ENCODE data around the gene CDK3.
"Not testable (repeated sequence)": the region's sequence is repeated elsewhere in the genome, so short reads cannot be mapped to it uniquely, and the experiment has no call there.

Gene CDK3

DNA sequence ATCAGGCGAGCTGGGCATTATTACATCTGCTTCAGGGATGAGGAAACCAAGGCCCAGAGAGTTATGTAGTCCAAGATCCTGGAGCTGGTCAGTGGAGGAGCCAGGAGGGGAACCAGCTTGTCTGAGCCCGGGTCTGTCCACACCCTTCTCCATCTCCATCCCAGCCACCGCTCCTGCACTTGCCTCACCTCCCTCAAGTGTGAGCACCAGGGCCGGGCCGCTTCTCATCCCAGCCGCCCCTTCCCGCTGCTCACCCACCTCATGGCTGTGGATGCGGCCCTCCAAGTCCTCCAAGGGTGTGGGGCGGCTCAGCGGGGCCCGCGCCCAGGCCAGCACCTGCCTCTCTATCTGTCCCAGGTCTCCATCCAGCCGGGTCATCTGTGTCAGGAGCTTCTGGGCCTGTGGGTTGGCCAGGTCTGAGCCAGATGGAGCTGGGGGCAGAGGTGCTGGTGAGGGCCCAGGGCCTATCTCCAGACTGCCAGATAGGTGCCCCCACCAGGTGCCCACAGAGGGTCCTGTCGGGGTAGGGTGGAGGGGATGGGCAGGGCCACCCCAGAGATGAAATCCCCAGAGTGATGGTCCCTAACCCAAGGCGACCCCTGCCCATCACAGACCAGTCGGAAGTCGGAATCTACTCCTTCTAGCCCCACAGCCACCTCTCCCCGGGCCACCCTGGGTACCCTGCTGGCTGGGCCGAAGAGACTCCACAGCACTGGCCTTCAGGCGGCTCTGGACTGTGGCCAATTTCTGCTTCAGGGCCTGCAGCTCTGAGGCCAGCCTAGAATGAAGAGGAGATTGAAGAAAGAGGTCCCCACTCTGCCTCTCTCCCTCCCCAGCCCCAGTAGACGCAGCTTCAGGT lies 17.1 kb downstream of the CDK3 start:
- FAIRE-seq, result no peak

GRCh38 chr17:76018340-76018680 lies 17.7 kb downstream of the CDK3 start:
- FAIRE-seq, result no peak

DNA sequence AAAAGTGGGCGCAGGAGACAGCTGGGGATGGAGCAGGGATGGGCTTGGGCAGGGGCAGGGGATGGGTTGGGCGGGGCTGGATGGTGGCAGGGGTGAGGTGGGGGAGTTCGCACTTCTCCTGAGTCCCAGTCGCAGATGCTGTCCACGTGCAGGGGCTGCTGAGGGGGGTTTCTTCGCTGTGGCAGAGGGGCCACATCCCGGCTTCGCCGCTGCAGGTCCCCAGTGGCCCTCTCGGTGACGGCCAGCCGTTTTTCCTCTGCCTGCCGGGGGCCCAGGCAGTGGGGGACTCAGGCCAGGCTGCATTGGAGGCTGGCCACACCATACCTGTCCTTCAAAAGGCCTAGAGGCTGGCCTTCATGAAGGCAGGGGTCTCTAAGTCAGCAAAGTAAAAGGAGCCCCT lies 18.1 kb downstream of the CDK3 start:
- no peak for FAIRE-seq

- FAIRE-seq, result no peak
These were observed 19.3 kb downstream of the CDK3 start for GRCh38 chr17:76019833-76020467.

DNA sequence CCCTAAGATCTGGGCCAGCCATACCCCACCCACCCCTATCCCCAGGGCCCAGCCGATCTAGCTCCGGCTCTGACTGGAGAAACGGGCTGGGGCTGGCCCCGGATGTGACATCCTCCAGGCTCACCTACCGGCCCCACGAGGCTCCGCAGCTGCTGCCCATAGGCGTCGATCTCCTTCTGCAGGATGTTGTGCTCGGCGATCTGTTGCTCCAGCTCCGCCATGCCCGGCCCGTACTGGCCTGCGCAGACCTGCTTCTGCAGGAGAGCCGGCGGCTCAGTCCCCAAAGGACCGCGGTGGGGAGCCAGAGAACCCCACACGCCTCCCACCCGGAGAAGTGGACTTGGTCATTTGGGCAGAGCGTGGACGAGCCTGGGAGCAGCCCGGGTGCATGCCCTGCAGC lies 21.6 kb downstream of the CDK3 start:
- no peak for FAIRE-seq

DNA sequence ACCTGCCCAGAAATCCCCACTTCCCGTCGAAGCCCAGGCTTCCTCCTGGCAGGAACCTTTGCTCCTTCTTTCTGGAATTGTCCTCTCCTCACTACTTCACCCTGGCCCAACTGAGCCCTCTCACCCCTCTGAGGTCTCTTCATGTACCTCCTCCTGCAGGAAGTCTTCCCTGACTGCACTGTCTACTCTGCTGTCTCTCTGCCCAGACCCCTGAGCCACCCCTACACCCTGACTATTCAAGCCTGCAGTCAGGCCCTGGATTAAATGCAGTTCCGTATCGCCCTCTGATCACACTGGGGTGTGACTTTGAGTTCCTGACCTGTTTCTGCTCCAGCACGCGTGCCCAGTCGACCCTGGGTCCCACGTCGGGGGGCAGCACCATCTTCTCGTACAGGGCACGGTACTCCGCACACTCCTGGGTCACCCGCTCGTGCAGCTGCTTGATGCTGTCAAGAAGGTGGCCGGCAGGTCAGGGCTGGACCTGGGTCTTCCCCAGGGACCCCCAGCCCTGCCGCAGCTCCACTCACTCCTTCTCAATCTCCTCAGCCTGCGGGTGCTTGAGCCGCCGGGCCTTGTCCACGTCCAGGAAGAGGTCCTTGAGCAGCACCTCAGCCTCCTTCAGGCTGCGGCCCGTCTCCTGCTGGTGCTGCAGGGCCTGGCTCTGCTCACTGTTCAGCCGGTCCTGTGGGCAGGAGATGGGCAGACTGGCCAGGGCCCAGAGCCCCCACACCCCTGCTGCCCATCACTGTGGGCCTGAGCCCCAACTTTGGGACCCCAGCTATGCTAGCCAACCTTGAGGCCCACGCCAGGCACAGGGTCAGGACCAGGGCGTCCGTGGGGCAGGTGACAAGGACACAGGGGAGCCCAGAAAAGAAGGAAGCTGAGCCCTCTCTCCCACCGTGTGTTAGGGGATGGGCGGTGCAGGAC lies 22.6 kb downstream of the CDK3 start:
- FAIRE-seq, result no peak

- no peak for FAIRE-seq
These were observed 23.2 kb downstream of the CDK3 start for GRCh38 chr17:76023900-76024237.

DNA sequence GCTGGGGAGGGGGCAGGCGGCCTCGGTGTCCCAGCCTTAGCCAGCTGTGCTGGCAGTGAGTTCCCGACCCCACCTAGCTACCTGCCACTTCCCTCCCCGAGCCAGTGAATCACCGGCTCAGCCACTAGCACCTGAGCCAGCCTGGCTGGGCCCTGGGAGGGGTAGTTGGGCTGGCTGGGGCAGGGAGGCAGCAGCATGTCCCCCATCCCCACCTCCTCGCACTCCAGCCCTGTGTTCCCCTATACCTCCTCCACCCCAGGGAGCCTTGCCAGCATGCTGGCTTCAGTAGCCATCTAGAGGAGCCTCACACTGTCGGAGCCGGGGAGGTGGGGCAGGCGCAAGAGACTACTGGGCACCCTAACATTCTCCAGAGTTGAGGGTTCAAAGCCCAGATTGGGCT lies 23.7 kb downstream of the CDK3 start:
- no peak for FAIRE-seq

DNA sequence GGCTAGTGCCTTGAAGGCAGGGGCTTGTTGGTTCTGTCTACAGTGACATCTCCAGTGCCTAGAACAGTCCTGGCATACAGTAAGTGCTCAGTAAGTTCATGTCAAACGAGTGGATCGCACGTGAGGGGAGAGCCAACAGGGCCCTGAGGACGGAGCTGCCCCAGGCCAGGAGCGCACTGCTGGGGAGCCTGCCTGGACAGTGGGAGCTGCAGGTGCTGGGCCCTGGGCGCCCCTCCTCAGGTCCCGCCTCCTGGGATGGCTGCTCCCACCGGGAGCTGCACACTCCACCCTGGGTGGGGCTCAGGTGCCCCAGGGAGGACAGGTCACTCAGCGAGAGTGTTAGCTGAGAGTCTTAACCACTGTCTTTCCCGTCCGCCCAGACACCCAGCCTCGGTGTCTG lies 24.6 kb downstream of the CDK3 start:
- no peak for FAIRE-seq

- FAIRE-seq, result no peak
These were observed 26.1 kb downstream of the CDK3 start for GRCh38 chr17:76026714-76027158.

- FAIRE-seq, result no peak
These were observed 26.6 kb downstream of the CDK3 start, which contains the start of gene EVPL for GRCh38 chr17:76027159-76027839. EVPL (minus strand) TSS chr17:76027306; CDS start chr17:76027198, 108 bp downstream.

- FAIRE-seq, result no peak
These were observed 31.6 kb downstream of the CDK3 start for GRCh38 chr17:76032073-76032779.

GRCh38 chr17:76032780-76033108 lies 32.1 kb downstream of the CDK3 start:
- FAIRE-seq, result no peak

- no peak for FAIRE-seq
These were observed 32.5 kb downstream of the CDK3 start for GRCh38 chr17:76033139-76033538.

DNA sequence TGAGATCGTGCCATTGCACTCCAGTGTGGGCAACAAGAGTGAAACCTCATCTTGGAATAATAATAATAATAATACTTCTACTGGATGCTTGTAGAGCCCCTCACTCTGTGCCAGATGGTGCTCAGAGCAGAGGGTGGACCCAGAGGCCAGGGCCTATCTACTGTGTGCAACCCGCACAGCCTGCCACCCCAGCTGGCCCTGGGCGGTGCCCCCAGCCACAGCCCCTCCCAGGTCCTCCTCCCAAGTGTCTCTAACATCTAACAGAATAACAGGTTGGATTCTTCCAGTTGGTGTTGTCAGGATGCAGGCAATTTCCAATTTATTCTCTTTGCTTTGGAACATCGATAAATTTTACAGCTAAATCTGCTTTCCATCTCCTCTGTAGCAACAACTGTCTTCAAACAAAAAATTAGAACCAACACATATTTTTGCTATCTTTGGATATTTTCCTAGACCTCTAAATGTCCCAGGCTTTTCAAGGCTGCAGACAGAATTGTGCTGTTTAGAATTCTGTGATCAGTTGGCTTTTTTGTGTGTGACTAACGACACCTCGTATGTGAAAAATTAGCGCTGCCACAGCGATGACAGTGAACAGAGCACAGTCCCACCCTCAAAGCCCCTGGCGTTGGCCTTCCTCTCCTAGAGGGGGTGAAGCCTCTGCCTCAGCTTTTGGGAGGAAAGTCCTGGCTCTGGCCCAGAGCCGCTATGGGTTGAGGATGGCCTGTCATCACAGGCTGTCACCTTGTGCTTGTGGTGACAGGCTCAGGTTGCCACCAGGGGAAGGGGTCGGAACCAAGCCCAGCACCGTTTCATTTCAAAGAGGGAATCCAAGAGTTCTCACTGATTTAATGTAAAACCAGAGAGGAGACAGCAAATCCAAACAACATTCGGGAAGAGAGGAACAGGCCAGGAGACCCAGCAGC lies 34.0 kb downstream of the CDK3 start:
- no peak for FAIRE-seq

- no peak for FAIRE-seq
These were observed 36.0 kb downstream of the CDK3 start for GRCh38 chr17:76036497-76037261.

DNA sequence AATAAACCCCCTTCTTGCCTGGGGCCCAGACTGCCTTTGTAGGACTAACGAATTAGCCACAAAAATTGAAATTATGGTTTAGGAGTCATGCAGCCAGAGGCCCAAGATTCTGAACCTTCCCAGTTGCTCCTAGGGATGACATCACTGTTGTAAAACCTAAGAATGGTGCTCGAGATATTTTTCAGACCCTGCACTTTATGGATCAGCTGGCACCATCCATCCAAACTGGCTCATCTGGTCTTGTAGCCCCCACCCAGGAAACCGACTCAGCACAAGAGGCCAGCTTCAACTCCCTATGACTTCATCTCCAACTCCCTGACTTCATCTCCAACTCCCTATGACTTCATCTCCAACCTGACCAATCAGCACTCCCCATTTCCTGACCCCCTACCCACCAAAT lies 37.4 kb downstream of the CDK3 start:
- FAIRE-seq, result no peak

- no peak for FAIRE-seq
These were observed 38.5 kb downstream of the CDK3 start for GRCh38 chr17:76039121-76039520.

DNA sequence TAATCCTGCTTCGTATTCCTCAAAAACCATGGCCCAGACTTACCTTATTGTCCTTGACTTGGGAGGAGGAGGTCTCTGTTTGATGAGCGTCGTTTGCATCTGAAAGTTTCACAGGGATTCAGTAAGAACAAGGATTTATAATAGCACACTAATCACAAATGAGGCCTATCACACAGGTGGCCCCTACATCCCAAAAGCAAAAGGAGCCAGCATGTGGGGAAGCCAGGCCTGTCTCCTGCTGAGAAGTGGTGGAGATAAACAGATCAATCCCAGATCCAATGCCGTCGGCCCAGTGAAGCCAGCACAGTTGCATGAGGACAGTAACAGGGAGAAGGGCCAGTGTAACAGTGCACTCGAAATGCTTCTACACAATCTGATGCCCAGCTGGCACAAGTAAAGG lies 39.7 kb downstream of the CDK3 start:
- FAIRE-seq, result no peak

DNA sequence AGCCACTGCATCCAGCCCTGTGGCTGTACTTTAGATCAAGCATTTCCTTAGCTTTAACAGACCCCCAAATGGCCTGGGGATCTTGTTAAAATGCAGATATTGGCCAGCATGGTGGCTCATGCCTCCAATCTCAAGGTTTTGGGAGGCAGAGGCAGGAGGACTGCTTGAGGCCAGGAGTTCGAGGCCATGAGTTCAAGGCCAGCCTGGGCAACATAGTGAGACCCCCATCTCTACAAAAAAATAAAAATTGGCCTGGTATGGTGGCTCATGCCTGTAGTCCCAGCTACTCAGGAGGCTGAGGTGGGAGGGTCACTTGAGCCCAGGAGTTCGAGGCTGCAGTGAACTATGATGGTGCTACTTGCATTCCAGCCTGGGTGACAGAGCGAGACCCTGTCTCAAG lies 42.2 kb downstream of the CDK3 start:
- FAIRE-seq, result not testable (repeated sequence)

Measured in islet of Langerhans (tissue), 1 donor.